ENCODE data around the gene SLC2A10.

DNA sequence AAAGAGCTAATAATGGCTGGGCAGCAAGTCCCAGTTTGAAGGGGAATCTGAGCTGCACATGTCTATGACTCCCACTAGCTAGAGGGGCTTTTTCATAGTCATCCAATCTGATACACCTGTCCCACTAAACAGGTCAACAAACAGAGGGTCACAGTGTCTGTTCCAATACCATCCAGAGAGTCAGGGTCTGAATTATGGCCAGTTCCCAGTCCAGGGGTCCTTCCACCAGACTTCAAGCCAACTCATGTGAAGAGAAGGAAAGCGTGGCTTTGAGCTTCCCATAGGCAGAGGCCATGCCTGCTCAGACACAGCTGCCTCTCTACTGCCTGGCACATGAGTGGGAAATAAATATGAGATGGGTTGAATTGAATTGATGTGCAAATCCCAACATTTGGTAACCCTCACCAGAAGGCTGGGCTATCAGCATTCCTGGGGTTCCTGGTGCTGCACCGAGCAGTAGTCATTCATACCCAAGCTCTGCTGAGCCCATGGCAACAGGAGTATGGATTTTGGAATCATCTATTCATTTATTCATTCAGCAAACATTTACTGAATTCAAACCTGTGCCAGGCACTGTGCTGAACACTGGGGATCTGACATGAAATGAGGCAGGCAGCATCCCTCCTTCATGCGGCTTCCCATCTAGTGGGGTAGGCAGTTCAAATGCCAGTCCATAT lies 37.4 kb upstream of the SLC2A10 start:
- no peak for TF ChIP-seq POLR2AphosphoS5 (IDR thresholded peaks at IDR 0.05; ENCODE audit: low read depth)
- TF ChIP-seq, protein P1, sequence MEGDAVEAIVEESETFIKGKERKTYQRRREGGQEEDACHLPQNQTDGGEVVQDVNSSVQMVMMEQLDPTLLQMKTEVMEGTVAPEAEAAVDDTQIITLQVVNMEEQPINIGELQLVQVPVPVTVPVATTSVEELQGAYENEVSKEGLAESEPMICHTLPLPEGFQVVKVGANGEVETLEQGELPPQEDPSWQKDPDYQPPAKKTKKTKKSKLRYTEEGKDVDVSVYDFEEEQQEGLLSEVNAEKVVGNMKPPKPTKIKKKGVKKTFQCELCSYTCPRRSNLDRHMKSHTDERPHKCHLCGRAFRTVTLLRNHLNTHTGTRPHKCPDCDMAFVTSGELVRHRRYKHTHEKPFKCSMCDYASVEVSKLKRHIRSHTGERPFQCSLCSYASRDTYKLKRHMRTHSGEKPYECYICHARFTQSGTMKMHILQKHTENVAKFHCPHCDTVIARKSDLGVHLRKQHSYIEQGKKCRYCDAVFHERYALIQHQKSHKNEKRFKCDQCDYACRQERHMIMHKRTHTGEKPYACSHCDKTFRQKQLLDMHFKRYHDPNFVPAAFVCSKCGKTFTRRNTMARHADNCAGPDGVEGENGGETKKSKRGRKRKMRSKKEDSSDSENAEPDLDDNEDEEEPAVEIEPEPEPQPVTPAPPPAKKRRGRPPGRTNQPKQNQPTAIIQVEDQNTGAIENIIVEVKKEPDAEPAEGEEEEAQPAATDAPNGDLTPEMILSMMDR (IDR thresholded peaks at IDR 0.05; ENCODE audit: insufficient read depth, low read length), result no peak
- no peak for TF ChIP-seq SPI1 (IDR thresholded peaks at IDR 0.05; ENCODE audit: borderline replicate concordance, low read depth)
- TF ChIP-seq GABPA (IDR thresholded peaks at IDR 0.05; ENCODE audit: low read depth), result no peak
- TF ChIP-seq, protein P2, sequence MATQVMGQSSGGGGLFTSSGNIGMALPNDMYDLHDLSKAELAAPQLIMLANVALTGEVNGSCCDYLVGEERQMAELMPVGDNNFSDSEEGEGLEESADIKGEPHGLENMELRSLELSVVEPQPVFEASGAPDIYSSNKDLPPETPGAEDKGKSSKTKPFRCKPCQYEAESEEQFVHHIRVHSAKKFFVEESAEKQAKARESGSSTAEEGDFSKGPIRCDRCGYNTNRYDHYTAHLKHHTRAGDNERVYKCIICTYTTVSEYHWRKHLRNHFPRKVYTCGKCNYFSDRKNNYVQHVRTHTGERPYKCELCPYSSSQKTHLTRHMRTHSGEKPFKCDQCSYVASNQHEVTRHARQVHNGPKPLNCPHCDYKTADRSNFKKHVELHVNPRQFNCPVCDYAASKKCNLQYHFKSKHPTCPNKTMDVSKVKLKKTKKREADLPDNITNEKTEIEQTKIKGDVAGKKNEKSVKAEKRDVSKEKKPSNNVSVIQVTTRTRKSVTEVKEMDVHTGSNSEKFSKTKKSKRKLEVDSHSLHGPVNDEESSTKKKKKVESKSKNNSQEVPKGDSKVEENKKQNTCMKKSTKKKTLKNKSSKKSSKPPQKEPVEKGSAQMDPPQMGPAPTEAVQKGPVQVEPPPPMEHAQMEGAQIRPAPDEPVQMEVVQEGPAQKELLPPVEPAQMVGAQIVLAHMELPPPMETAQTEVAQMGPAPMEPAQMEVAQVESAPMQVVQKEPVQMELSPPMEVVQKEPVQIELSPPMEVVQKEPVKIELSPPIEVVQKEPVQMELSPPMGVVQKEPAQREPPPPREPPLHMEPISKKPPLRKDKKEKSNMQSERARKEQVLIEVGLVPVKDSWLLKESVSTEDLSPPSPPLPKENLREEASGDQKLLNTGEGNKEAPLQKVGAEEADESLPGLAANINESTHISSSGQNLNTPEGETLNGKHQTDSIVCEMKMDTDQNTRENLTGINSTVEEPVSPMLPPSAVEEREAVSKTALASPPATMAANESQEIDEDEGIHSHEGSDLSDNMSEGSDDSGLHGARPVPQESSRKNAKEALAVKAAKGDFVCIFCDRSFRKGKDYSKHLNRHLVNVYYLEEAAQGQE (IDR thresholded peaks at IDR 0.05; ENCODE audit: insufficient replicate concordance, low read depth), result no peak
